ENCODE measurements around the gene OS9.
A peak's percentile ranks its signal among the peaks of the same experiment; 100 is the strongest.

The OS9 gene

DNA sequence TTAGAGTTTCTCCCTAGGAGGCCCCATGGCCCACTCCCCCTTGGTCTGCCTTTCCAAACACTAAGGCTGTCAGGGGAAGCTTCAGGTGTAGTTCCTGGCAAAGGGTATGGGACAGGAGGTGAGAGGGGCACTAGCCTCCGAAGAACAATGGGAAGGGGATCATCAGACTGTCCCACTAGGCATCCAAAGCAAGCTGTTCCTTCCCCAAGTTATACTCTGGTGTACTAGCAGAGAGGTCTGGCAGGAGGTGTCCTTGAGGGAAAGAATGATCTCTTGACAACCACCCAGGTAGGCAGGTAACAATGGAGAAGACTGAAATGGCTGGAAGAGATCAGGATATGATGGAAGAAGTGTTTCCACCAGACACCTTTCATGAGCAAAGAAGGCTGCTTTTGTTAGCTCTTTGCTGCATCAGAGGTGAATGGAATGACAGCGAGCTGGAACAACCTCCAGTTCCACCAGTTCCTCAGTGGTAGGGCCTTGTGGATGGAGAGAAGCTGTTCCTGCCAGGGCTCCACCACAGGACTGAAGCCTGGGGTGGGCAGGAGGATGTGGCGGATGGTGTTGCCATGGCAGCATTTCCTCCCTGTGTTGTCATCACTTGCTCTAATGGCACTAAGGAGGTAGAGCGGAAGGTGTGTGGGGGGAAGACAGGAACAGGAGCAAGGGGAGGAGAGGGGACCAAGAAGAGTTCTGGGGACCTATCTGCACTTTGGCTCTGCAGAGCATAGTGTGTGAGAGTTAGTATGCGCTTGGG lies 46.9 kb downstream of the OS9 start:
- peak; percentile 72 for DNase-seq (ENCODE audit: extremely low spot score)
- POLR2A ChIA-PET = no interaction called here
- TF ChIP-seq, protein P1, sequence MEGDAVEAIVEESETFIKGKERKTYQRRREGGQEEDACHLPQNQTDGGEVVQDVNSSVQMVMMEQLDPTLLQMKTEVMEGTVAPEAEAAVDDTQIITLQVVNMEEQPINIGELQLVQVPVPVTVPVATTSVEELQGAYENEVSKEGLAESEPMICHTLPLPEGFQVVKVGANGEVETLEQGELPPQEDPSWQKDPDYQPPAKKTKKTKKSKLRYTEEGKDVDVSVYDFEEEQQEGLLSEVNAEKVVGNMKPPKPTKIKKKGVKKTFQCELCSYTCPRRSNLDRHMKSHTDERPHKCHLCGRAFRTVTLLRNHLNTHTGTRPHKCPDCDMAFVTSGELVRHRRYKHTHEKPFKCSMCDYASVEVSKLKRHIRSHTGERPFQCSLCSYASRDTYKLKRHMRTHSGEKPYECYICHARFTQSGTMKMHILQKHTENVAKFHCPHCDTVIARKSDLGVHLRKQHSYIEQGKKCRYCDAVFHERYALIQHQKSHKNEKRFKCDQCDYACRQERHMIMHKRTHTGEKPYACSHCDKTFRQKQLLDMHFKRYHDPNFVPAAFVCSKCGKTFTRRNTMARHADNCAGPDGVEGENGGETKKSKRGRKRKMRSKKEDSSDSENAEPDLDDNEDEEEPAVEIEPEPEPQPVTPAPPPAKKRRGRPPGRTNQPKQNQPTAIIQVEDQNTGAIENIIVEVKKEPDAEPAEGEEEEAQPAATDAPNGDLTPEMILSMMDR (IDR thresholded peaks at IDR 0.05; ENCODE audit: control extremely low read depth, extremely low read depth, low read depth, missing control alignments) = no peak
- CTCF ChIA-PET = interaction anchor here (1.1 to 2.9 kb wide), 13 partner anchors 9 to 282 kb away, joined by 3 to 19 read pairs (median 6); partner anchors contain the start of genes OS9 and TSFM

DNA sequence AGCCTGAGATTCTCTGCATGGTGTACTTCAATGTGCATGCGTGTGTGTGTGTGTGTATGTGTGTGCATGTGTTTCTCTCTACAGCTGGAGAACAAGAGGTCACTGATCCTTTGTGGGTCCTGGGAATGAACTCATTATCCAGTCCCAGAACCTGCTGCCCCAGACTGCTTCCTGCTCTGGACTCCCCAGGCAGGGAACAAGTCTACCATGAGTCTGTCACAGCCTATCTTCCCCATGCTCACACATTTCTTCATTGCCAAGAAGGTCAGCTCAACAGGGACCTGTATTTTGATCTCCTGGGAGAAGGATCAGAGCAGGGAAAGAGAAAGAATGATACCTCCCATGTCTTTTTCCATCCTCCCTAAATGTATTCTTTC lies 47.5 kb downstream of the OS9 start:
- DNase-seq (ENCODE audit: extremely low spot score) = no peak
- CTCF ChIA-PET = interaction anchor here (1.1 to 2.9 kb wide), 12 partner anchors 9 to 283 kb away, joined by 3 to 19 read pairs (median 6); partner anchors contain the start of gene OS9
- POLR2A ChIA-PET = no interaction called here
- TF ChIP-seq, protein P1 (IDR thresholded peaks at IDR 0.05; ENCODE audit: control extremely low read depth, extremely low read depth, low read depth, missing control alignments) = no peak

DNA sequence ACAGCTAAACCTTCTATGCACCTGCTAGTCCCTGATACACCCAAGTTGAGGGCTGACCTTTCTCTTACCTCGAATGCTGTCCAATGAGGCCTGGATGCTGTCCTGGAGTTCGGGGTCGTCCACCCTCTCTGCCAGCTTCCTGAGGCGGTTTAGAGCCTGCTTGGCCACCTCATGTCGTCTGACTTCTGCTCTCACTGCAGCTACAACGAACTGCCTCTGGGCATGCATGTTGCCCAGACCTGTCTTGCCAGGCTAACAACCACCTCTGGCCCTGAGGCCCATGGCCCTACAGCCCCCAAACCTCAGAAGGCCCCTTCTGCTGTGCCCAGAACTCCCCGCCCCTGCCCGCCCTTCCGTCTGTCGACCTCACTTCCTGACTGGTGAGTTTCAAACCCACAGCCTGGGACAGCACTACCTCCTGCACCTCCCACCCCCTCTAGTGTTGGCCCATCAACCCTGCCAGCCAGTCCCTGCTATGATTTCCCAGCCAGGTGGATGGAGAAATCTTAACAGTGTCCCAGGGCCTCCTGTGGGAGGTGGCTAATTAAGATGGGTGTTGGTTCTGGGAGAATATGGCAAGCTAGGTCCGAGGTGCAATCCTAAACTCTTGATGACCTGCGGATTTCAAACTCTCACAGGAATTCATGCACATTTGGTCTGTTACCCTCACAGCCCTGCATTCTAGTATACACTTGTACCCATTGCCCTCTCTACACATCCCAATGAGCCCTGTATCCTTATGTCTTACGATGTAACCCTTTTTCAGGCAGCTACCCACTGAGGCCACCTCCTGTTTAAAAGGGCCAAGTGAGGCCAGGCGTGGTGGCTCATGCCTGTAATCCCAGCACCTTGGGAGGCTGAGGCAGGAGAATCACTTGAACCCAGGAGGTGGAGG lies 48.2 kb downstream of the OS9 start:
- peak; percentile 79 for DNase-seq (ENCODE audit: extremely low spot score)
- TF ChIP-seq, protein P1 (IDR thresholded peaks at IDR 0.05; ENCODE audit: control extremely low read depth, extremely low read depth, low read depth, missing control alignments) = peak; percentile 66
- ChIA-PET POLR2A (no interaction called here), CTCF (interaction anchor here (1.1 to 2.9 kb wide), 12 partner anchors 8 to 283 kb away, joined by 3 to 19 read pairs (median 6); partner anchors contain the start of gene OS9)

DNA sequence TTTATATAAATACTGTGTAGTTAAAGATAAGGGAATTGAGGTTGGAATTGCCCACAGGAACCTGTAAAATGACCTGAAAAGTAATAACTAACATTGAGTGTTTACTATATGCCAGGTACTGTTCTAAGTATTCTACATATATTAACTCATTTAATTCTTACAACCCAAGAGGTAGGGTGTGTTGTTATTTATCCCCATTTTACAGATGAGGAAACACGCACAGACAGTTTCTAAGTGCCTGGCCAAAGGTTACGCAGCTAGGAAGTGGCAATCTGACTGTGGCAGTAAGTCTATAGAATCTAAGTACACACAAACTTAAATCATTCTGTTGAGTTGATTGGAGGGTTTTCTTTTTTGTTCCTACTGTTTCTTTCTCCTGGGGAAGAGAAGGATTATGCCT lies 49.8 kb downstream of the OS9 start:
- POLR2A ChIA-PET = no interaction called here
- no peak for DNase-seq (ENCODE audit: extremely low spot score)
- CTCF ChIA-PET = interaction anchor here (1.4 to 3.2 kb wide), 4 partner anchors 13 to 160 kb away, joined by 5 to 14 read pairs (median 8); partner anchors contain the start of gene B4GALNT1
- TF ChIP-seq, protein P1 (IDR thresholded peaks at IDR 0.05; ENCODE audit: control extremely low read depth, extremely low read depth, low read depth, missing control alignments) = no peak

DNA sequence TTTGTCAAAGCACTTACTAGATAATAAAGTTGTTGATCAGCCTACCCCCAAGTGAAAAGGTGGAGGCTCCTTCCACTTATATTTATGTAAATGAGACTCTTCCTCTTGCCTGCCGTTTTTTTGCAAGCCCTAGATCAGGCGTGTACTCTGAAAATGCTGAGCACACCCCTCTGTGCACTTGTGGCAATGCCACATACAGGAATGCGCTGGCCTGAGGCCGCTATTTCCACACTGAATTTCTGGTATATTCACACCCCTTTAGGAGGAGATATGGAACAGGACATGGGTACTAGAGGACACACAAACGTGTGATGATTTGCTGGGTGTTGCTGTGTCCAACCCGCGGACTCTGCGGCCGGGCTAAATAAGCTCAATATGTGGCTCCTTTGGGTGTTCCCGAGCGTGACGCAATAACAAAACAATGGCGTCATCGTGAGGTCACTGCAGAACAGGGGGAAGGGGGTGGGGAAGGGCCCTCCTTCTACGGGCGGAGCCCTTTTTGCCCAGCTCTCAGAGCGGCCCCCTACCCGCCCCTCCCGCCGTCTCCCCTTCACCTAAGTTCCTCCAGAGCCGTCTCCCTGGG lies 50.4 kb downstream of the OS9 start:
- ChIA-PET POLR2A (interaction anchor here (0.6 to 1.2 kb wide), 4 partner anchors 26 to 516 kb away, joined by 3 to 5 read pairs (median 4); partner anchors contain the start of genes EEF1AKMT3 and METTL1), CTCF (interaction anchor here (1.1 to 3.2 kb wide), 6 partner anchors 9 to 160 kb away, joined by 3 to 14 read pairs (median 6); partner anchors contain the start of gene B4GALNT1)
- peak; percentile 73 for DNase-seq (ENCODE audit: extremely low spot score)

More for the DNA sequence above, 50.4 kb downstream of the OS9 start:
- TF ChIP-seq, protein P1 (IDR thresholded peaks at IDR 0.05; ENCODE audit: control extremely low read depth, extremely low read depth, low read depth, missing control alignments) = no peak

Data from GM10248 (cell line).